CD14-positive monocyte (primary cell): ENCODE measurements around the gene FHIT. TPM values are rescaled to one million over a fixed set of nuclear protein-coding genes. Genes with fewer than 3 reads are reported as not detected.

Source experiments
- DNase-seq, 3 donors: peaks; one replicate each; pipeline ENCODE4 v3.0.0-alpha.2; 2011 to 2022
- H2AFZ ChIP-seq: 2 replicates; pipeline ENCODE4 v1.6.0; 2012; ENCODE audit warnings: mild to moderate bottlenecking, low read depth, low read length, inconsistent platforms; ENCODE audit not compliant: insufficient read depth, poor library complexity, severe bottlenecking
- H3K27ac ChIP-seq, 2 donors: 1 replicate in 1 of 2; 2 replicates in 1 of 2; pipeline ENCODE4 v1.5.1; 2012 to 2013; ENCODE audit warnings: low read length in 2 of 2, control low read depth in 1 of 2, inconsistent platforms in 1 of 2, low read depth in 1 of 2, mild to moderate bottlenecking in 1 of 2
- H3K27me3 ChIP-seq, 2 donors: one replicate each; pipeline versions ENCODE4 v1.6.0 to v1.6.1; 2011 to 2013; ENCODE audit warnings: low read length in 2 of 2; ENCODE audit not compliant: control insufficient read depth in 2 of 2, insufficient read depth in 2 of 2
- H3K36me3 ChIP-seq, 2 donors: replicated peaks in 1 of 2; 1 replicate in 1 of 2; 2 replicates in 1 of 2; pipeline versions ENCODE4 v1.5.1 to v1.6.1; 2012 to 2013; ENCODE audit warnings: low read length in 2 of 2, control low read depth in 1 of 2, inconsistent platforms in 1 of 2, mild to moderate bottlenecking in 1 of 2; ENCODE audit not compliant: insufficient read depth in 2 of 2, control insufficient read depth in 1 of 2
- H3K4me1 ChIP-seq, 2 donors: 1 replicate in 1 of 2; 2 replicates in 1 of 2; pipeline versions ENCODE4 v1.5.1 to v1.6.1; 2012 to 2013; ENCODE audit warnings: low read length in 2 of 2, control low read depth in 1 of 2, inconsistent platforms in 1 of 2, mild to moderate bottlenecking in 1 of 2, moderate library complexity in 1 of 2; ENCODE audit not compliant: insufficient read depth in 2 of 2, control insufficient read depth in 1 of 2
- H3K4me2 ChIP-seq: replicated peaks from 2 replicates; pipeline ENCODE3; 2012; ENCODE audit warnings: low read length, moderate library complexity, mild to moderate bottlenecking; ENCODE audit not compliant: poor library complexity, severe bottlenecking; ENCODE audit errors: extremely low read depth
- H3K4me3 ChIP-seq, 3 experiments: fragments of 200-600 bp in 1 of 3; sonication (generic) in 1 of 3; replicated peaks in 1 of 3; 1 replicate in 2 of 3; 2 replicates in 1 of 3; pipeline ENCODE4 v1.5.1; 2011 to 2013; ENCODE audit warnings: low read length in 3 of 3, mild to moderate bottlenecking in 3 of 3, control low read depth in 2 of 3, low read depth in 2 of 3, inconsistent platforms in 1 of 3, moderate library complexity in 1 of 3
- H3K79me2 ChIP-seq: 2 replicates; pipeline ENCODE4 v1.6.0; 2012; ENCODE audit warnings: mild to moderate bottlenecking, control low read depth, inconsistent platforms, low read length, moderate library complexity; ENCODE audit not compliant: insufficient read depth
- H3K9ac ChIP-seq: 2 replicates; pipeline ENCODE4 v1.6.0; 2017; ENCODE audit warnings: low read length, mild to moderate bottlenecking; ENCODE audit not compliant: insufficient read depth, poor library complexity, severe bottlenecking
- H3K9me3 ChIP-seq, 2 donors: replicated peaks in 1 of 2; 1 replicate in 1 of 2; 2 replicates in 1 of 2; pipeline versions ENCODE4 v1.5.1 to v1.6.1; 2012 to 2013; ENCODE audit warnings: low read length in 2 of 2, control low read depth in 1 of 2; ENCODE audit not compliant: control insufficient read depth in 1 of 2, insufficient read depth in 1 of 2
- H4K20me1 ChIP-seq: 2 replicates; pipeline ENCODE4 v1.6.0; 2012; ENCODE audit warnings: mild to moderate bottlenecking, low read length, control low read depth, moderate library complexity; ENCODE audit not compliant: insufficient read depth
- H3K27ac Mint-ChIP-seq, 7 donors: one replicate each; pipeline ENCODE4 v1.8.0; 2020; ENCODE audit warnings: mild to moderate bottlenecking in 7 of 7, mixed read lengths in 7 of 7, moderate library complexity in 6 of 7, inconsistent platforms in 2 of 7
- H3K27me3 Mint-ChIP-seq, 3 donors: one replicate each; pipeline ENCODE4 v1.8.0; 2021 to 2022; ENCODE audit warnings: low read depth in 3 of 3, mild to moderate bottlenecking in 3 of 3, mixed read lengths in 3 of 3, moderate library complexity in 3 of 3, inconsistent platforms in 1 of 3
- H3K36me3 Mint-ChIP-seq, 2 donors: one replicate each; pipeline ENCODE4 v1.8.0; 2020; ENCODE audit warnings: mixed read lengths in 2 of 2, inconsistent platforms in 1 of 2, mild to moderate bottlenecking in 1 of 2
- H3K4me1 Mint-ChIP-seq: one replicate; pipeline ENCODE4 v1.8.0; 2020; ENCODE audit warnings: mild to moderate bottlenecking, mixed read lengths
- H3K4me3 Mint-ChIP-seq, 2 donors: one replicate each; pipeline ENCODE4 v1.8.0; 2020; ENCODE audit warnings: mild to moderate bottlenecking in 2 of 2, mixed read lengths in 2 of 2, moderate library complexity in 1 of 2
- H3K9me3 Mint-ChIP-seq, 7 donors: one replicate each; pipeline ENCODE4 v1.8.0; 2020 to 2022; ENCODE audit warnings: mixed read lengths in 7 of 7, mild to moderate bottlenecking in 6 of 7, moderate library complexity in 6 of 7, inconsistent platforms in 2 of 7
- WGBS: methylation state at CpG from one replicate; pipeline ENCODE4 v1.1.5; 2013; ENCODE audit warnings: missing lambda C conversion rate; ENCODE audit not compliant: insufficient coverage; 5-methylcytosine and 5-hydroxymethylcytosine counted together
- intact Hi-C, 2 donors: fragments of 100-400 bp; cut with micrococcal nuclease; formaldehyde crosslinking; loops; one replicate each; pipeline versions ENCODE4 v1.15.0 to v1.15.1; 2023
- polyA plus RNA-seq, 3 donors: library from polyadenylated mRNA; depleted of rRNA in 1 of 3; unstranded in 2 of 3; stranded (reverse) in 1 of 3; fragments of 300-500 nt in 2 of 3; fragments of >200 nt in 1 of 3; fragmentation: Illumina TruSeq in 2 of 3; gene quantifications; 1 replicate in 2 of 3; 2 replicates in 1 of 3; pipeline ENCODE4 v1.2.3, GENCODE V29; 2012 to 2021
- TF ChIP-seq, protein P1 (sequence below): fragments of 200-600 bp; IDR thresholded peaks from one replicate; pipeline ENCODE4 v1.8.0; 2022; ENCODE audit warnings: antibody characterized with exemption, mild to moderate bottlenecking

Gene FHIT
- polyA plus RNA-seq, 3 donors: 1.7 to 3.4 (median 3.2) TPM

DNA sequence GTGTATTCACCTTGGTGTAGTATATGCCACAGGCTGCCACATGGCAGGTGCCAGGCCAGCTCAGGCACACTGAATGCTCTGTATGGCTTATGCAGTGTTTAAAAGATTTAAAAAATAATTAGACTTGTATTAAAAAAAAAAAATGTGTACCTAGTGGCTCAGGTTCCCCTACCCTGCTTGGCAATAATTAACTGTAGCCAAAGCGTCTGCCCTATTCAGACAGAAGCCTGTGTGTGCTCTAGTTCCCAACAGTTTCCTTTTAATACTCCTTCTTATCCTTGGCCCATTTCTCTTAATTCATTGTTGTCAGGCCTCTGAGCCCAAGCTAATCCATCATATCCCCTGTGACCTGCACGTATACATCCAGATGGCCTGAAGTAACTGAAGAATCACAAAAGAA, 1449.2 kb downstream of the FHIT start:
- Histone ChIP-seq H3K9me3 (no peaks in the 10 kb centered on the region), H3K79me2 (no peaks in the 10 kb centered on the region), H4K20me1 (no peaks in the 10 kb centered on the region), H3K27ac (no peak overlapping the region), H3K4me3 (no peak overlapping the region), H3K4me2 (no peak overlapping the region), H3K4me1 (no peaks in the 10 kb centered on the region), H3K27me3 (no peaks in the 10 kb centered on the region), H2AFZ (no peak overlapping the region), H3K36me3 (no peaks in the 10 kb centered on the region), H3K9ac (no peak overlapping the region)
- Mint-ChIP-seq H3K4me3 (no peak overlapping the region), H3K4me1 (no peaks in the 10 kb centered on the region), H3K27me3 (peaks cover 0 to 3% (median 2%) of the 10 kb centered on the region in 3 donors), H3K36me3 (no peaks in the 10 kb centered on the region), H3K27ac (no peak overlapping the region), H3K9me3 (no peaks in the 10 kb centered on the region)
- intact Hi-C loops: no loop called here
- 100% methylated on average over 1 of the region's 2 CpGs for WGBS
- TF ChIP-seq, protein P1, sequence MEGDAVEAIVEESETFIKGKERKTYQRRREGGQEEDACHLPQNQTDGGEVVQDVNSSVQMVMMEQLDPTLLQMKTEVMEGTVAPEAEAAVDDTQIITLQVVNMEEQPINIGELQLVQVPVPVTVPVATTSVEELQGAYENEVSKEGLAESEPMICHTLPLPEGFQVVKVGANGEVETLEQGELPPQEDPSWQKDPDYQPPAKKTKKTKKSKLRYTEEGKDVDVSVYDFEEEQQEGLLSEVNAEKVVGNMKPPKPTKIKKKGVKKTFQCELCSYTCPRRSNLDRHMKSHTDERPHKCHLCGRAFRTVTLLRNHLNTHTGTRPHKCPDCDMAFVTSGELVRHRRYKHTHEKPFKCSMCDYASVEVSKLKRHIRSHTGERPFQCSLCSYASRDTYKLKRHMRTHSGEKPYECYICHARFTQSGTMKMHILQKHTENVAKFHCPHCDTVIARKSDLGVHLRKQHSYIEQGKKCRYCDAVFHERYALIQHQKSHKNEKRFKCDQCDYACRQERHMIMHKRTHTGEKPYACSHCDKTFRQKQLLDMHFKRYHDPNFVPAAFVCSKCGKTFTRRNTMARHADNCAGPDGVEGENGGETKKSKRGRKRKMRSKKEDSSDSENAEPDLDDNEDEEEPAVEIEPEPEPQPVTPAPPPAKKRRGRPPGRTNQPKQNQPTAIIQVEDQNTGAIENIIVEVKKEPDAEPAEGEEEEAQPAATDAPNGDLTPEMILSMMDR: no peak
- no peak for DNase-seq

DNA sequence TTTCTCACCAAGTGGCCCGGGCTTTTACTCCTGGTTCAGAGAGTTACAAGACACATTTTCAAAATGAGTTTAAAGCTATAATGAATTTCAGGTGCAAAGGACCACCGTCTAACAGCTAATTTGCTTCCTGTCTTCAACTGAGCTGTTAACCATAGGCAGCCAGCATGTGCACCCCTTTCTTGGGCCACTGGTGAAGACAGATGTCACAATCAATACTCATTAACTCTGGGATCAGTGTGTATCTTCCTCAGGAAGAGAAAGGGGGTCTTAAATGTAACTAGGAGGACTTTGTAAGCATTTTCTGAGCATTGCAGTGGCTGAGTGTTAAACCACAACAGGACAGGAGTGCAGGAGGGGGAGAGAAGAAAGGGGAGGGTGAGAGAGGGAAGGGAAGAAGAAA, 1450.8 kb downstream of the FHIT start:
- Histone ChIP-seq H4K20me1 (no peaks in the 10 kb centered on the region), H3K27ac (no peak overlapping the region), H3K79me2 (no peaks in the 10 kb centered on the region), H3K9me3 (no peaks in the 10 kb centered on the region), H3K4me2 (no peak overlapping the region), H3K4me1 (no peaks in the 10 kb centered on the region), H3K9ac (no peak overlapping the region), H3K27me3 (no peaks in the 10 kb centered on the region), H2AFZ (no peak overlapping the region), H3K4me3 (no peak overlapping the region), H3K36me3 (no peaks in the 10 kb centered on the region)
- Mint-ChIP-seq H3K9me3 (no peaks in the 10 kb centered on the region), H3K27ac (no peak overlapping the region), H3K27me3 (peaks cover 0 to 2% (median 0%) of the 10 kb centered on the region in 3 donors), H3K4me1 (no peaks in the 10 kb centered on the region), H3K4me3 (no peak overlapping the region), H3K36me3 (no peaks in the 10 kb centered on the region)
- intact Hi-C loops: no loop called here
- DNase-seq: no peak
- TF ChIP-seq, protein P1: no peak
- WGBS: 13% methylated on average over 1 of the region's 2 CpGs
